NT2/D1 (cell line): ENCODE measurements around the gene TRAM2.
A peak's percentile ranks its signal among the peaks of the same experiment; 100 is the strongest.

Experiments
- DNase-seq: peaks from one replicate; pipeline ENCODE4 v3.0.0-alpha.2; 2011; ENCODE audit warnings: low read depth, low spot score
- H3K27me3 ChIP-seq: 2 replicates; pipeline ENCODE4 v1.6.0; 2011; ENCODE audit warnings: mild to moderate bottlenecking; ENCODE audit not compliant: insufficient read length, insufficient read depth
- H3K36me3 ChIP-seq: 2 replicates; pipeline ENCODE4 v1.6.1; 2011; ENCODE audit warnings: mild to moderate bottlenecking, low read length, mixed read lengths; ENCODE audit not compliant: insufficient read depth, insufficient read length
- H3K4me1 ChIP-seq: 2 replicates; pipeline ENCODE4 v1.5.1; 2011; ENCODE audit not compliant: insufficient read depth, insufficient read length
- H3K4me3 ChIP-seq: 2 replicates; pipeline ENCODE4 v1.5.1; 2011; ENCODE audit warnings: low read depth; ENCODE audit not compliant: insufficient read length
- H3K9ac ChIP-seq: 2 replicates; pipeline ENCODE4 v1.6.0; 2011; ENCODE audit warnings: low read depth; ENCODE audit not compliant: insufficient read length
- H3K9me3 ChIP-seq: 2 replicates; pipeline ENCODE4 v1.5.1; 2011; ENCODE audit warnings: mild to moderate bottlenecking, low read length; ENCODE audit not compliant: insufficient read depth
- SUZ12 ChIP-seq: IDR thresholded peaks from 2 replicates; pipeline ENCODE4 v1.6.1; 2011; ENCODE audit not compliant: insufficient read length, insufficient read depth; ENCODE audit errors: extremely low read depth
- YY1 ChIP-seq: IDR thresholded peaks from 2 replicates; pipeline ENCODE4 v1.6.1; 2011; ENCODE audit not compliant: insufficient read length, insufficient read depth
- ZNF274 ChIP-seq: IDR thresholded peaks from 2 replicates; pipeline ENCODE4 v1.6.1; 2011; ENCODE audit warnings: mild to moderate bottlenecking, low read depth, low read length

Gene TRAM2

DNA sequence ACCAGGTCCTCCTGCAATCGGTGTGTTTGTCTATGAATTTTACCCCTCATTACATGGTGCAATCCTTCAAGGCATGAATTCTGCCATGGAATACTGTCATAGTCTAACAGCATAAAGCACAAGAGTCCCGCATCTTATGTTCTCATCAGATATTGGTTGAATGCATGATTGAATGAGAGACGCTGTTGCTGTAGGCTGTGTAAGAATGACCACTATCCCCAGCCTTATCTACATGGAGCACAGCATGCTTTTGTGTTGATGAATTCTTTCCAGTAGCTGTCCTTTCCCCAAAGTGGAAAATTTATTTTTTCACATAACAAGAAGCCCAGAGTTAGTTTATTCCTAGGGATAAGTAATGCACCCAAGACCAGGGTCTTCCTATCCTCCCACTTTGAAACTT is 5.6 kb upstream of the TRAM2 start:
- Histone ChIP-seq H3K4me3 (no peak overlapping the region), H3K4me1 (no peaks in the 10 kb centered on the region), H3K9me3 (no peaks in the 10 kb centered on the region), H3K9ac (no peak overlapping the region), H3K27me3 (no peaks in the 10 kb centered on the region), H3K36me3 (no peaks in the 10 kb centered on the region)
- no peak for TF ChIP-seq SUZ12
- no peak for TF ChIP-seq YY1
- no peak for TF ChIP-seq ZNF274
- DNase-seq = no peak

GRCh38 chr6:52580905-52581304 is 4.0 kb upstream of the TRAM2 start:
- Histone ChIP-seq H3K36me3 (no peaks in the 10 kb centered on the region), H3K4me3 (no peak overlapping the region), H3K9me3 (no peaks in the 10 kb centered on the region), H3K9ac (no peak overlapping the region), H3K4me1 (no peaks in the 10 kb centered on the region), H3K27me3 (no peaks in the 10 kb centered on the region)
- no peak for DNase-seq
- TF ChIP-seq SUZ12 (no peak), ZNF274 (no peak), YY1 (no peak)

DNA sequence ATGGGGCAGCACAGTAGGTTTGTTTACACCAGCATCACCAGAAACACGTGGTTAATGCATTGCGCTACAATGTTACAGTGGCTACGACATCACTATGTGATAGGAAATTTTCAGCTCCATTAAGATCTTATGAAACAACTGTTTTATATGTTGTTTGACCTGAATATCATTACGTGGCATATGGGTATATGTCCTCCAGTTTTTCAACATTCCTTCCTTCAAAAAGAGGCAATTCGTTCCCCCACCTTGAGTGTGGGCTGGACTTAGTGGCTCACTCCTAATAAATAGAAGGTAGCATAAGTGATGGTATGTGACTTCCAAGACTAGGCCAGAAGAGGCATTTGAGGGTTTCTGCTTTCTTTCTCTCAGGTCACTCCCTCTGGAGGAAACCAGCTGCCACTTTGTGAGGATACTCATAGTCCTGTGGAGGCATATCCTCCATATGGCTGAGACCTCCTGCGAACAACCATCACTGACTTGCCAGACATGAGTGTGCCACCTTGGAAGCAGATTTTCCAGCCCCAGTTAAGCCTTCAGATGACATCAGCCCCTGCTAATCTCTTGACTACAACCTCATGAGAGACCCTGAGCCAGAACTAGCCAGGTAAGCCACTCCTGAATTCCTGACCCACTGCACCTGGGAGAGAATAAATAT is 2.3 kb upstream of the TRAM2 start:
- Histone ChIP-seq H3K36me3 (no peaks in the 10 kb centered on the region), H3K9me3 (no peaks in the 10 kb centered on the region), H3K9ac (no peak overlapping the region), H3K27me3 (no peaks in the 10 kb centered on the region), H3K4me1 (peaks cover 6% of the 10 kb centered on the region), H3K4me3 (no peak overlapping the region)
- no peak for TF ChIP-seq YY1
- TF ChIP-seq ZNF274 = no peak
- TF ChIP-seq SUZ12 = no peak
- DNase-seq = no peak

DNA sequence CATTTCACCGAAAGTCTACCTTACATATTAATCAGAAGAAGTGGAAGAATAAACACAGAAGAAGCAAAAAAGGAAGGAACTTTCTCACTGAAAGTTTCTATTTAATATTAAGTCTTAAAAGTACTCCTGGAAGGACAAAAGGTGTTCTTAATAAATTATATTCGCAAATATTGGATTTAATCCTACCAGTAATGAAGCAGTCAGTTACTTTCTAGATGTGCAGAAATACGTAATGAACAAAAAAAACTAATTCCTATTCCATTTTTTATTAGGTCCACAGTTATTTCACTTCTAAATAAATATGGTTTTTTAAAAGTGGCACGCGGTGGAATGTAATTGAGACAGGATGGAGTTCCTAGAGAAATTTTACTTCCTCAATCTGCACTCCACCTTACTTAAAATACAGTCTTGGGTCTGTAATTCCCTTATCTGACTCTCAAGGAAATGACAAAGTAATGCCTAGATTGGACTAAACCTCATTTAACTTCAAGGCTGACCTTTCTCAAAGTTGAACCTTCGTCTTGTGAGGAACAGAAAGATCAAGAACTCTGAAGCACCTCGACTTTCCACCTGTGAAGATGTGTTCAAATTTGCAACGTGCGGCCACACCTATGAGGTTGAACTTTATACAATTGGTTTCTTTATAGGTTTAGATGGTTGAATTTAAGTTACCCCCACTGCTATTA is 1.1 kb upstream of the TRAM2 start:
- Histone ChIP-seq H3K4me3 (peak overlapping the region; percentile 60), H3K4me1 (peaks cover 6% of the 10 kb centered on the region), H3K36me3 (no peaks in the 10 kb centered on the region), H3K9ac (peak overlapping the region; percentile 86), H3K9me3 (no peaks in the 10 kb centered on the region), H3K27me3 (no peaks in the 10 kb centered on the region)
- TF ChIP-seq ZNF274 (no peak), SUZ12 (no peak), YY1 (no peak)
- no peak for DNase-seq

DNA sequence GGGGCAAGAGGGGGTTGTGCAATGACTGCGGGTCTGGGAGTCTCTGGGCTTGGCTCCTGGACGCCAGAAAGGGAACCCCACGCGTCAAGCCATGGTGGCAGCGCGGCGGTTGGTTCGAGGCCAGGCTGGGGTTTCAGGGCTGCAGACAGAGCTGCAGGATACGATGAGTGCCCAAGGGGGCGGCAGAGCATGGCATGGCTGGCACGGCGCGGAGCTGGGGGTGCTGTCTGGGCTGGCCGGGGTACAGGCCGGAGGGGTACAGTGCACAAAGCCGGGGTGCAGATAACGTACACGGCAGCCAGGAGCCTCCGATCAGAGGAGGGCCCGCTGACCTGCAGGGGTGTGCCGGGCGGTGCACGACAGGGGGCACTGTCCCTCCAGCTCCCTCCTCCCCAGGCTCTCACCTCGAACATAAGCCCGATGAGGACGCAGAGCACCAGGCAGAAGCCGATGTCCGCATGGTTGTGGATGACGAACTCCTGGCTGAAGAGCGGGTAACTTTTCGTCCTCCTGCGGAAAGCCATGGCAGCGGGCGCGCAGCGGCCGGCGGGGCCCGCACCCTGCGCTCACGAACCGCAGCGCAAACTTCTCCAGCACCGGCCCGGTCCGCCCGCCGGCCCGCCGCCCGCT is 353 bp downstream of the TRAM2 start:
- Histone ChIP-seq H3K27me3 (no peaks in the 10 kb centered on the region), H3K4me3 (peak overlapping the region; percentile 87), H3K4me1 (peaks cover 6% of the 10 kb centered on the region), H3K36me3 (peaks cover 11% of the 10 kb centered on the region), H3K9ac (peak overlapping the region; percentile 89), H3K9me3 (no peaks in the 10 kb centered on the region)
- DNase-seq = no peak
- TF ChIP-seq ZNF274 (no peak), SUZ12 (no peak), YY1 (no peak)

- H3K4me1 ChIP-seq = peaks cover 6% of the 10 kb centered on the region
Measured at GRCh38 chr6:52576054-52576391, 837 bp downstream of the TRAM2 start.

GRCh38 chr6:52575502-52575892 is 1.4 kb downstream of the TRAM2 start:
- peak overlapping the region; percentile 87 for H3K4me3 ChIP-seq
- TF ChIP-seq ZNF274 = no peak
- no peak for TF ChIP-seq YY1
- no peak for TF ChIP-seq SUZ12
- H3K36me3 ChIP-seq = peaks cover 11% of the 10 kb centered on the region
- peaks cover 8% of the 10 kb centered on the region for H3K4me1 ChIP-seq
- DNase-seq = no peak
- peak overlapping the region; percentile 89 for H3K9ac ChIP-seq
- no peaks in the 10 kb centered on the region for H3K27me3 ChIP-seq
- no peaks in the 10 kb centered on the region for H3K9me3 ChIP-seq

More at GRCh38 chr6:52576054-52576391, 837 bp downstream of the TRAM2 start:
- H3K4me3 ChIP-seq = peak overlapping the region; percentile 87
- no peaks in the 10 kb centered on the region for H3K9me3 ChIP-seq
- peaks cover 11% of the 10 kb centered on the region for H3K36me3 ChIP-seq
- H3K9ac ChIP-seq = peak overlapping the region; percentile 89
- no peak for TF ChIP-seq SUZ12
- no peak for TF ChIP-seq YY1
- TF ChIP-seq ZNF274 = no peak
- no peak for DNase-seq
- no peaks in the 10 kb centered on the region for H3K27me3 ChIP-seq
